Cardiac septum (tissue), 1 donor: ENCODE measurements around the gene NFATC1. TPM values are rescaled to one million over a fixed set of nuclear protein-coding genes. Genes with fewer than 3 reads are reported as not detected.
A peak's percentile ranks its signal among the peaks of the same experiment; 100 is the strongest.
"Not testable (repeated sequence)": the region's sequence is repeated elsewhere in the genome, so short reads cannot be mapped to it uniquely, and the experiment has no call there.

ENCODE experiments used
- DNase-seq: peaks from one replicate; pipeline ENCODE4 v3.0.0-alpha.2; 2020; ENCODE audit warnings: low spot score
- intact Hi-C: fragments of 100-400 bp; cut with DNase I; formaldehyde crosslinking; loops from one replicate; pipeline ENCODE4 v1.14.0; 2022
- total RNA-seq: library from RNA; stranded (reverse); fragmentation: NEBNext Ultra II Directional; extraction: Animal tissue kit (Norgen Biotek cat#: 25700); gene quantifications from one replicate; pipeline ENCODE4 v1.2.1, GENCODE V29; 2021
- donor health status: DM: no; HTN: no; CAD: no.

NFATC1 gene
- total RNA-seq, 1 donor from 2014 or later: 16.4 TPM

DNA sequence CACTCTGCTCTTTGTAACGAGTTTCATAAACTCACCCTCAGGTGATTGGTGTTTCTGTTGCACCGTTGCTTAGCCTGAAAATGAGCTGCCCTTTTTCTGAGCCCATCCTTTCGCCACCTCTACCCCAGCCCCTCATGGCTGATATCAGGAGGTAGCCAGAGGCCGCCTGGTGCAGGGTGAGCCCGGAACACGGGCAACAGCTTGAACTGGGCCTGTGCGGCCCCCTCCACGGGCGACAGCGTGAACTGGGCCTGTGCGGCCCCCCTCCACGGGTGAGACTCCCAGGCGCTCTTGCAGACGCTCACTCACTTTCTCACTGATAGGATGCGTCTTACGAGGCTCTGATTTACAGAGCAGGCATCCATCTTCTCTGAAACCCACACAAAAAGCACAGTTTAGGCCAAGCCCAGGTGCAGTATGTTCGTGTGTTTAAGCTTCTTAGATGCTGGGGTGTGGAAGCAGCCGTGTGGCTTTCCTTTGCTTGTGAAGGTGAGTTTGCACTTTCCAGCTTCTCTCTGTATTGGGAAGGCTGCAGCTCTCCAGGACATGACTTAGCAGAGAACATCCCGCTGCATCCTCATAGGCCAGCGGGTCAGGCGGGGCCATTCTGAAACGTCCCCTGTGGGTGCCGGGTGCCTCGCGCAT lies 83.5 kb downstream of the NFATC1 start:
- intact Hi-C loops: no loop called here
- peak; percentile 51 for DNase-seq

DNA sequence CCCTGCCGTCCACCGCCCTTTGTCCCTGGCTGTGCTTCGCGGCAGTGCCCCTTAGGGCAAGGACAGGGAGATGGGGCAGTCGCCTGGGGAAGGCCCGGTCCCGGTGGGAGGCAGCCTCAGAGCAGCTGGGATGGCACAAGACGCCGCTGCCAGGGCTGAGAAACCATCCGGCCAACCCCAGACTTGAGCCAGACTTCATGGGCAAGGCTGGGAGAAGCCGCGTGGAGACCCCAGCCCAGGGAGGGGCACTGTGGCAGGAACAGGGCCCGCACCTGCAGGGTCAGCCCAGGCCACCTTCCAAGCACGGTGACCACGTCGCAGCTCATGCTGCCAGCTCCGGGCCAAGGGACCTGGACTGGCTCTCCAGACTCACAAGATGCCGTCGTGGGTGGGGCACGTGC lies 84.0 kb downstream of the NFATC1 start:
- intact Hi-C loops: no loop called here
- DNase-seq: no peak

DNA sequence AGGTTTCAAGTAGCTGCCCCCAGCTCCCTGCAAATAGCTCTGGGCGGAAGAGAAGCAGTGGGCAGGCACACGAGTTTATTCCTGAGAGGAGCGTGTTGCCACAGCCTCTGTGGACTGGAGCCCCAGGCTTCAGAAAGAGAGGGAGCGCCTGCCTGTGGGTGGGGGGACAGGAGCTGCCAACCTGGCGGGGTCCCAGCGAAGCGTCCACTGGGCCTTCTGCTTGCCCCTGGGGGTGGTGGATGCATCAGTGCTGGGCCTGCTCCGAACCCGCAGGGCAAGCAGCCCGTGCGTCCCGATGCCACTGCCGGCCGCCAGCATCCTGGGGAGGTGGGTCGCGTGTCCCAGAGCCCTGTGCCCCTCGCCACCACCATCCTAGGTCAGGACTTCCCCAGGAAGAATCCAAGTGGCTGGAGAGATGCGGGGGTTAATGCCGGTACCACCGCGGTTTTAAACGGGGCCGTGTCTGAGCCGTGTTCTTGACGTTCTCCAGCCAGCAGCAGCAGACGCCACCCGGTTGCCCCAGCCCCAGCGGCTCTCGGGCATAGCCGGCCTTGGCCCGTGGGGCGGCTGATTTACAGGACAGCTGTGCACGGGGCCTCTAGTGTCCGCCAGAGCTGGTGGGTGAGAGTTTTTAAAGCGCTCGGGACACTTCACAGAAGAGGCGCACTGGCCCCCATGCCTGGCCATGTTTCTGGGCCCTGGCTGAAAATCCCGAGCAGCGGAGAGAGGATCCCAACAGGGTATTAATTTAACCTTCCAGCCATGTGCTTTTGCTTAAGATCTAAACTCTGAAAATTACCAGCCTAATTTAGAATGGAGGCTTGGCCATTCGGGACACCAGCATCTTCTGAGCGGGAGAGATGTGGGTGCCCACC lies 84.7 kb downstream of the NFATC1 start:
- peak; percentile 63 for DNase-seq
- intact Hi-C loops: no loop called here

DNA sequence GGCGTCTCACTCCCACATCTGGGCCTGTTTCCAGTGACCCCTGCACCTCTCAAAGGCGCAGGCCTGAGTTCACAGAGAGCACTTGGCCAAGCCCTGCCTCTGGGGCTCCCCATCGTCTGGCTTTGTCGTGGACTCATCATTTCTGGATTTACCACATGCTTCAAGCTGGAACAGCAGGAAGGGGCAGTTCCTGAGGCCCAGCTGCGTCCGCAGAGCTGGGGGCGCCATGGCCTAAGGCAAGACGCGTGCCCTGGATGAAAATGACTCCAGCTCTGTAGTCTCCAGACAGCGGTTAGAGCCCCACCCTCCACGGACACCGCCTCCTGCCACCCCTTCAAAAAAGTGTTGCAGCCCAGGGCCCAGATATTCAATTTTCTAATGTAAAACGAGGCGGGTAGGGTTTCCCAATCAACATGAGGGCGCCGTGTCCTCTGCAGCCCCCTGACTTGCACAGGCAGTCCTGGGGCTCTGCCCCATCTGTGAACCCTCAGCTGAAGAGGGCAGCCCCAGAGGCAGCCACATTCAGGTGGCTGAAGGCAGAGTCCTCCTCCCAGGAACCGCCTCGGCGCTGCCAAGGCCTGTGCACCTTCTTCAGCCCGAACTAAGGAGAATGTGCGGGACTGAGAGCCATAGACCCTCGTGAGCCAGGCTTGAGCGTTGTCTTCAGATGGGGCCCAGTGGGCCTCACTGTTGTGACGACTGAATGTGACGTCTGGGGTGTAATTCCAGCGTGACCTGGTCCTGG lies 85.5 kb downstream of the NFATC1 start:
- peak; percentile 44 for DNase-seq
- intact Hi-C loops: no loop called here

GRCh38 chr18:79483393-79483792 lies 87.7 kb downstream of the NFATC1 start:
- peak; percentile 24 for DNase-seq

DNA sequence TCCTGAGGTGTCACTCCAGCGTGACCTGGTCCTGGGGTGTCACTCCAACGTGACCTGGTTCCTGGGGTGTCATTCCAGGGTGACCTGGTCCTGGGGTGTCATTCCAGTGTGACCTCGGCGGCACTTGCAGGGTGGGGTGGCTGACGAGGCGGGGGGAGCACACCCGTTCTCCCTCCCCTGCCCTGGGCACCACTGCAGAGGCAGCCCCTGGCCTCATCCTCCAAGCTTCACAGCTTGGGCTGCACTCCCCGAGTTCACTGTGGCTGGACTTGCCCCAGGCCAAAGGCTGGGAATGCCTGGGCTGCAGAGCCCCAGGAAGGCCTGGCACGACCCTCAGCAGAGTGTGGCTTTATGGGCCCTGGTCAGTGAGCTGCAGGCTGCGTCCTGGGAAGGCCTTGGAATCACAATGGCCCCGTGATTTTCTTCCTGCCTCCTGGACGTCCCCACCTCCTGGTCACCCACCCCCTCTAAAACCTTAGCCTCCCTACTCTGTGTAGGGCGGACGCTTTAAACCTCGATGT lies 88.3 kb downstream of the NFATC1 start:
- DNase-seq: peak; percentile 76
- intact Hi-C loops: no loop called here

More at GRCh38 chr18:79483393-79483792, 87.7 kb downstream of the NFATC1 start:
- intact Hi-C loops: not testable (repeated sequence)

DNA sequence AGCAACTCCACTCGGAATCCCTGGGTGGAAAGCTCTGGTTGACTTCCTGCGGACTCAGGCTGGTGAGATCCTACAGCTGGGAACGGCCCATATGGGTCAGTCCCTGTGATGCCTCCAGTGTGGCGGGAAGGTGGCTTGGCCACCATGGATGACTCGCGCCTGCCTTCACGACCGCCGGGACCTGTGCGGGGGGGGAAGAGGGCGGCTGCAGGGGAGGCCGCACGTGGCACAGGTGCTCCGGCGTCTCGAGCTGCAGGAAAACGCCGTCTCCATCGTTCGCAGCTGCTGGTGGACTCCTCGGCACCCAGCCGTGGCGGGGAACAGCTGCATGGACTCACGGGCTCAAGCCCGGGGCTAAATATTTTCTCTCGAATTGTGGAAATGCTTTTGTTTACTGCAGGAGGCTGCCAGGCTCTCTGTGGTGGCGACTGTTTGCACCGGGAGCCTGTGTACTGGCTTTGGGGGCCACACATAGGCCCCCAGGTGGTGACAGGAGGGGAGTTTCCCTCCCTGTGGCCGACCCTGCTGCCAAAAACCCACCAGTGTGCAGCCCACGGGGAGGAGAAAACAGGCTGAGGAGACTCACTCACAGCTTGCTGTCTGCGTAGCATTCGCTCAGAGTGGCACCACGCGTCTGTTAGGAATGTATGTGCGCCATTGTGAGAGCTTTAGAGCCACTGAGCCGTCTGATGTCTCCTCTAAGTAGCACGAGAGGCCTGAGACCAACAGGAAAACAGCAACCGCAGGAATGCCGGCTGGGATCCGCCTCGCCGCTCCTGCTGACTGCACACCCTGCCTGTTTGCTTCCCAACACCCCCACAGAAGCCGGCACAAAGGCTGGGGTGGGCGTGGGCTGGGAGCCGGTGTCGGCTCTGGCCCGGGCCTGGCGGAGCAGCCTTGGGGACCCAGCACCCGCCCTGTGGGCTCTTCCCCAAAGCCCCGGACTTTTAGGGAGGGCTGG lies 89.2 kb downstream of the NFATC1 start:
- peak; percentile 73 for DNase-seq
- intact Hi-C loops: no loop called here

- DNase-seq: peak; percentile 64
- intact Hi-C loops: no loop called here
Observed at GRCh38 chr18:79485788-79486355, 90.1 kb downstream of the NFATC1 start.

GRCh38 chr18:79486356-79487182 lies 90.8 kb downstream of the NFATC1 start:
- peak; percentile 71 for DNase-seq
- intact Hi-C loops: no loop called here

GRCh38 chr18:79487183-79487800 lies 91.6 kb downstream of the NFATC1 start:
- DNase-seq: peak; percentile 69
- intact Hi-C loops: no loop called here

- intact Hi-C loops: no loop called here
- DNase-seq: no peak
Observed at GRCh38 chr18:79487801-79488201, 92.1 kb downstream of the NFATC1 start.

DNA sequence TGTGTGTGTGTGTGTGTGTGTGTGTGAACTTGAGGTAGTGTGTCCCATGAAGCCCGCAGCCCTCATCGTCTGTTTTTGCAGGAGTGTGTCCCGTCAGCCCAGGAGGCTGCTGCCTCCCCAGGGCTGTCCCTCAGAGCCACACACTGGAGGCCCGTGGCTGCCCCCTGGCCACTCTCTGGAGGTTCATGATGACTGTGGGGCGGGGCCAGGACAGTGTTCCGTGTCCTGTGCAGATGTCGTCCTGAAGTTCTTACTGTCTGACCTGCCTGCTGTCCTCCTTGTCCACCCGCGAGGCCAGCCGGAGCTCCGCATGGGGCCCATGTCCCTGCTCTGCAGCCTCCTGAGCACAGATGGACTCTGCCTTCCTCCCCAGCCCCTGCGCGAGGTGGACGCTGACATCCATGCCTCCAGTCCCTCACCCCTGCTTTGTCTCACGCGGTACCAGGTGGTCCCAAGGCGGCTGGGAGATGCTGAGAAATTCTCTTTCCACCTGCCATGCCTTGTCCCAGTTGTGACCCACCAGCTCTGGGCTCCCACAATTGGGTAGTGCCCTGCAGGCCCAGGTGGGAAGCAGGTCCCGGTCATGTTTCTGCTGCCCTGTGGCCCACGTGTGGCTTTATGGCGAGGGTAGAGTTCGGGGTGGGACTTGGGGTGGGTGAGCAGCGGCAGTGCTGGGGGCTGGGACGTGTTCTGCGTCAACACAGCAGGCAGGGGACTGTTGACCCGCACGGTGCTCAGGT lies 92.8 kb downstream of the NFATC1 start:
- intact Hi-C loops: no loop called here
- DNase-seq: peak; percentile 68

GRCh38 chr18:79489051-79489898 lies 93.5 kb downstream of the NFATC1 start:
- intact Hi-C loops: no loop called here
- DNase-seq: peak; percentile 67

DNA sequence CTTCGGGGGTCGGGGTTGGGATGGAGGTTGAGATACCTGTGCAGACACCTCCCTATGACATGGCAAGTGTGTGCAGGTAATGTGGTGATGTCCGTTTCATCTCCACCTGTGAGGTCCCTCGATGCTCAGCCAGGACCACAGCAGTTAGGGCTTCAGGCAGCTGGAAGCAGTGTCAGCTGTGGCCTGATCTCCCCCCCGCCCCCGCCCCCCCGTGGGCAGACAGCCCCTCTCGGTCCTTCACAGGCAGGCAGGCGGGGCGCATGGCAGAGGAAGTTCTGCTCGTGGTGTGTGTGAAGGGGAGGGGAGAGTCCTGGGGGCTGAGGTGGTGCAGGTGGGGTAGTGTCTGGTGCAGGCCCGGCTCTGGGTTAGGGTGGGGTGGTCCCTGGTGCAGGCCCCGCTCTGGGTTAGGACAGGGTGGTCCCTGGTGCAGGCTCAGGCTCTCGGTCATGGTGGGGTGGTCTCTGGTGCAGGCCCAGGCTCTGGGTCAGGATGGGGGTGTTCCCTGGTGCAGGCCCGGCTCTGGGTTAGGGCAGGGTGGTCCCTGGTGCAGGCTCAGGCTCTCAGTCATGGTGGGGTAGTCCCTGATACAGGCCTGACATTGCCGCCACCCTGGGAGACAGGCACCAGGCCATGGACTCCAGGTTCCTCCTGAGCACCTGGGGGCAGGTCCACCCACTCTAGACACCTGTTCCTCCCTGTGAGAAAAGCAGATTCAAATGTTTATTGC lies 94.3 kb downstream of the NFATC1 start:
- intact Hi-C loops: no loop called here
- peak; percentile 69 for DNase-seq

- peak; percentile 64 for DNase-seq
- intact Hi-C loops: no loop called here
Observed at GRCh38 chr18:79490626-79491041, 94.9 kb downstream of the NFATC1 start.
